Stimulated activated CD8-positive, alpha-beta memory T cell treated with anti-CD3 and anti-CD28 coated beads, Interleukin-4, amount 100 ng/mL, for 1 hour (primary cell): ENCODE results near the gene TTLL11.

Source experiments
- DNase-seq, 2 donors: peaks; one replicate each; pipeline ENCODE4 v3.0.0-alpha.2; 2020; ENCODE audit warnings: low read depth in 2 of 2, low spot score in 1 of 2

The TTLL11 gene

GRCh38 chr9:121860744-121861143, 232.4 kb downstream of the TTLL11 start:
- DNase-seq: no peak

- DNase-seq: no peak
Observed at GRCh38 chr9:121860213-121860612, 232.9 kb downstream of the TTLL11 start.

- DNase-seq: no peak
Observed at GRCh38 chr9:121859646-121860045, 233.5 kb downstream of the TTLL11 start.

GRCh38 chr9:121858788-121859187, 234.3 kb downstream of the TTLL11 start:
- DNase-seq: no peak

- no peak for DNase-seq
Observed at GRCh38 chr9:121857928-121858327, 235.2 kb downstream of the TTLL11 start.

GRCh38 chr9:121855476-121855875, 237.6 kb downstream of the TTLL11 start:
- no peak for DNase-seq

- DNase-seq: no peak
Observed at GRCh38 chr9:121853617-121854395, 239.3 kb downstream of the TTLL11 start.

GRCh38 chr9:121852651-121853616, 240.2 kb downstream of the TTLL11 start:
- DNase-seq: no peak

- no peak for DNase-seq
Observed at GRCh38 chr9:121852241-121852640, 240.9 kb downstream of the TTLL11 start.

- DNase-seq: no peak
Observed at GRCh38 chr9:121851641-121852091, 241.4 kb downstream of the TTLL11 start.

GRCh38 chr9:121850366-121850765, 242.7 kb downstream of the TTLL11 start:
- DNase-seq: no peak

- DNase-seq: no peak
Observed at GRCh38 chr9:121849554-121849953, 243.6 kb downstream of the TTLL11 start.

GRCh38 chr9:121844562-121844961, 248.5 kb downstream of the TTLL11 start:
- no peak for DNase-seq

GRCh38 chr9:121844098-121844497, 249.0 kb downstream of the TTLL11 start:
- no peak for DNase-seq

GRCh38 chr9:121842612-121842978, 250.5 kb downstream of the TTLL11 start:
- DNase-seq: no peak

GRCh38 chr9:121841771-121842611, 251.1 kb downstream of the TTLL11 start:
- DNase-seq: no peak

- DNase-seq: no peak
Observed at GRCh38 chr9:121840838-121841760, 252.0 kb downstream of the TTLL11 start.

- no peak for DNase-seq
Observed at GRCh38 chr9:121839726-121840500, 253.2 kb downstream of the TTLL11 start.
